T1000 (cell line): ENCODE data around the gene PA2G4.
"Not testable (repeated sequence)": the region's sequence is repeated elsewhere in the genome, so short reads cannot be mapped to it uniquely, and the experiment has no call there.

Experiments
- DNase-seq: peaks from one replicate; lab custom pipeline; 2025; ENCODE audit warnings: mixed read lengths; lab: John Stamatoyannopoulos, UW

The PA2G4 gene

DNA sequence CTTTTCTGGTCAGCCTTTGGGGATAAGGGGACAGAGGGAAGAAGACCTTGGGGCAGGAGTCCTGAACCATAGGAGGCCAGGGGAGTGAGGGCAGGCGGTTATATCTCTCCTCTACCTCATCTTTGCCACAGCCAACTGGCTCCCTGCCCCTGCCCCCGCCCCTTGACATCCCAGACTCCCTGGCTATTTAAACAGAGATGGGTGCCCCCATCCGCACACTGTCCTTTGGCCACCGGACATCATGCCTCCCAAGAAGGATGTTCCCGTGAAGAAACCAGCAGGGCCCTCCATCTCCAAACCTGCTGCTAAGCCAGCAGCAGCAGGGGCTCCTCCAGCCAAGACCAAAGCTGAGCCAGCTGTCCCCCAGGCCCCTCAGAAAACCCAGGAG lies 49.3 kb downstream of the PA2G4 start:
- no peak for DNase-seq

DNA sequence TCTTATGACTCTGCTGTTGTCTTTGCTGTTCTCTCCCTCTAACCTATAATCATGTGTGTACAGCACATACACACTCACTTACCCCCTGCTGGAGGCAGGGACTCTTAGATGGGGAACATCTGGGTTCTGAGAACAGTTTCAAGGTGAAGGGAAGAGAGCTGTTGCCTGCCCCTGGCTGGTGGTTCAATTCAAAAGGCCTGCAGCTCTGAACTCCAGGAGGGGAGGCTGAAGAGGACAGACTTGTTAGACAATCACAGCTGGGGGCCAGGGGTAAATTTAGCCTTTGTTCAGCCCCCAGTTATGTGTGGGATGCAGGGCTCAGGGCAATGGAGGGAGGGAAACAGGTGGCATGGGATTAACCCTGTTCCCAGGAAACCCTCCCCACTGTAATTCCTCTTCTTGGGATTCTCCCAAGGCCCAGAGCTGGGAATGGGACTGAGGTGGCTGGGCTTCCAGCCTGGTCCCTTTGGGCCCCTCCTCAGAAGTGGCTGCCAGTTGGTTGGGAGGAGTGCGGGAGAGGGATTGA lies 50.0 kb downstream of the PA2G4 start:
- no peak for DNase-seq

DNA sequence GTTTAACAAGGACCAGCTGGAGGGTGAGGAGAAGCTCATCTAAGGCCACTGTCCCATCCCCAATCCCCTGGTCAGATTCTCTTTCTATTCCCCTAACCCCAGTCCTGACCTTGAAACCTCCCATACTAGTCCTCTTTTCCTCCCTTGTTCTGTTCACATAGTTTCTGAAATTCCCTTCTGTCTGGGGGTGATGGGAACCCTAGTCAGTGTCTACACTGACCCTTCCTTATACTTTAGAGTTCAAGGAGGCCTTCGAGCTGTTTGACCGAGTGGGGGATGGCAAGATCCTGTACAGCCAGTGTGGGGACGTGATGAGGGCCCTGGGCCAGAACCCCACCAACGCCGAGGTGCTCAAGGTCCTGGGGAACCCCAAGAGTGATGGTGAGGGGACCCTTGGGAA lies 50.5 kb downstream of the PA2G4 start:
- no peak for DNase-seq

DNA sequence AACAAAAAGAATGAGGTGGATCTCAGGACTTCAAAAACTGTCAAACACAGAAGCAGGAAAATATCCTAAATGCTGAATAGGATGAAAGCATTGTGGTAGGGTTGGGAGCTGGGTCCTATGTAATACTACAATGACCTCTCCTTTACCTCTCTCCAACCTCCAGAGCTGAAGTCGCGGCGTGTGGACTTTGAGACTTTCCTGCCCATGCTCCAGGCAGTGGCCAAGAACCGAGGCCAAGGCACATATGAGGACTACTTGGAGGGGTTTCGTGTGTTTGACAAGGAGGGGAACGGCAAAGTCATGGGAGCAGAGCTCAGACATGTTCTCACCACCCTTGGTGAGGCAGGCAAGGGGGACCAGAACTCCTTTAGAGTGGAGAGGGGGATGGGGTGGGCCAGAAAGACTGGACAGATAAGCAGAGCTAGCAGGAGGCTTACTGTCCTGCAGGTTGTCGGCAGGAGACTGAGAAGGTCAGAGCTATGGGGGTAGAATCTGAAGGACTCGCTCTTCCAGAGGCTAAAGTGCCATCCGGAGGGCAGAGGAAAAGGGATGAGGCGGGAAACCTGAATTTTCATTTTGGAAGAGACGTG lies 51.0 kb downstream of the PA2G4 start:
- no peak for DNase-seq

DNA sequence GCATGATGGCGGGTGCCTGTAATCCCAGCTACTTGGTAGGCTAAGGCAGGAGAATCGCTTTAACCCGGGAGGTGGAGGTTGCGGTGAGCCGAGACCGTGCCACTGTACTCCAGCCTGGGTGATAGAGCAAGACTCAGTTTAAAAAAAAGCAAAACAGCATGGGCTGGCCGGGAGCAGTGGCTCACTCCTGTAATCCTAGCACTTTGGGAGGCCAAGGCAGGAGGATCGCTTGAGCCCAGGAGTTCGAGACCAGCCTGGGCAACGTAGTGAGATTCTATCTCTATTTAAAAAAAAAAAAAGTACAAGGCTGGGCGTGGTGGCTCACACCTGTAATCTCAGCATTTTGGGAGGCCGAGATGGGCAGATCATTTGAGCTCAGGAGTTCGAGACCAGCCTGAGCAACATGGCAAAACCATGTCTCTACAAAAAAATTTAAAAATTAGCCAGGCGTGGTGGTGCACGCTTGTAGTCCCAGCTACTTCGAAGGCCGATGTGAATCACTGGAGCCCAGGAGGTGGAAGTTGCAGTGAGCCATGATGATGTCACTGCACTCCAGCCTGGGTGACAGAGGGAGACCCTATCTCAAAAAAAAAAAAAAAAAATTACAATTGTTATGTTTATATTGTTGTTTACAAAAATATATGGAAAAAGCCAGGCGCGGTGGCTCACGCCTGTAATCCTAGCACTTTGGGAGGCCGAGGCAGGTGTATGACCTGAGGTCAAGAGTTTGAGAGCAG lies 52.3 kb downstream of the PA2G4 start:
- DNase-seq: not testable (repeated sequence)

DNA sequence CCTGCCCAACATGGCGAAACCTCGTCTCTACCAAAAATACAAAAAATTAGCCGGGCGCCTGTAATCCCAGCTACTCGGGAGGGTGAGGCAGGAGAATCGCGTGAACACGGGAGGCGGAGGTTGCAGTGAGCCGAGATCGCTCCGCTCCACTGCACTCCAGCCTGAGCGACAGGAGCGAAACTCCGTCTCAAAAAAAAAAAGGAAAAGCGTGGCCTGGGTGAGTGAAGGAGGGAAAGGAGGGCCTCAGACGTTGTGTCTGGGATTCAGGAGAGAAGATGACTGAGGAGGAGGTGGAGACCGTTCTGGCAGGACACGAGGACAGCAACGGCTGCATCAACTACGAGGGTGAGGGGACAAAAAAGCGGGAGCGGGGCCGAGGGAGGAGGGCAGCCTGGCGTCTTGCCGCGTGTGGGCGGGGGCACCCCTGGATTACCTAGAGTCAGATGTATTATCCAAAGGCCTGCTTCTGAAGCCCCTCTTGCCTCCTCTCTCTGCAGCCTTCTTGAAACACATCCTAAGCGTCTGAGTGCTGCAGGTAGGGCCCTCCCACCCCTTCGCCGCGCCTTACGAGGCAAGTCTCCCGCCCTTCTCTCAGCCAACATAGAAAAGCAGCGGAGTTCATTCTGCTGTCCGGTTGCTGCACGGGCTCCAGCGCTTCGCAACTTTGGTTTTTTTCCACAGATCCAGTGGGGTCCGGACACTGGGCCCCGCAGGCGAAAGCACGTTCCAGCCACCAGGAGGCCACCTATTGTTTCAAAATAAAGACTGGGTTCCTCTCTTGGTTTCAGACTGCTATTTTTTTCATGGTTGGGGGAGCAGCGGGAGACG lies 53.1 kb downstream of the PA2G4 start:
- peak; percentile 77 for DNase-seq

DNA sequence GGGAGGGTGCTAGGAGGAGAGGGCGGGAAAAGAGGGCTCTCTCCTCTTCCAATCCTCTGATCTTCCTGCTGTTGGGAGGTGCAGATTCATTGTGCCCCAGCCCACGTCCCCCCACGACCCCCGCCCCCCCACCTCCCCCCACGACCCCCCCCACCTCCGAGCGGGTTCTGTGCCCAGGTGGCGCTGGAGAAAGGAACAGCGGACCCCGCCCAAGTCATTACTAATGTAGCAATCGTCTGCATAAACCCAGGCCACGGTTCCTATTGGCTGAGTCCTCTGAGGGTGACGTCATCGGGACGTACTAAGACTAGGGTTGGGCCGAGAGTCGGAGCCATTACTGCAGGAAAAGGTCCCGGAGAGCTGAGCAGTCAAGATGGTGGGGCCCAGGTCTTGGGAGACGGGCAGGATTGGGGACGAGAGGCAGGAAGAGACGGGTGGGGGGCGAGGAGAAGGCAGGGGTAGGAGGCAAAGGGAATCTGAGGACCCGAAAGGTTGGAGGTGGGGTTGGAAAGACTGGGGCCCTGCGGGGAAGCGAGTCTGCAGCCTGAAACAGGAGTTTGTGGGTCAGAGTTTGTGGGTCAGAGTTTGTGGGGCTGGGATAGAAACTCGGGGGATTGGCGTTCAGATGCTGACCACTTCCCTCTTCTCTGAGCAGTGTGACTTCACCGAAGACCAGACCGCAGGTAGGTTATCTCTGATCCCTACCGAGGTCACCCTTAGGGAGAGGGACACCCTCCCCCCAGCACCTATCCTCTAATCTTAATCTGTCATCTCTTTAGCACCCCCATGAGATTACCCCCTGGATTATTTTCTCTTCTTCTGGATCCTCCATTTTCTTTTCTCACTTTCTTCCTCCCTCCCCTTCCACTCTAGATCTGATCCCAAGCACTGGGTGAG lies 53.9 kb downstream of the PA2G4 start, which contains the start of gene MYL6:
Gene MYL6 (plus strand): TSS at position 331 of the 897 bp plus-strand sequence. CDS start 43 bp downstream, at position 374.
- DNase-seq: peak; percentile 89

DNA sequence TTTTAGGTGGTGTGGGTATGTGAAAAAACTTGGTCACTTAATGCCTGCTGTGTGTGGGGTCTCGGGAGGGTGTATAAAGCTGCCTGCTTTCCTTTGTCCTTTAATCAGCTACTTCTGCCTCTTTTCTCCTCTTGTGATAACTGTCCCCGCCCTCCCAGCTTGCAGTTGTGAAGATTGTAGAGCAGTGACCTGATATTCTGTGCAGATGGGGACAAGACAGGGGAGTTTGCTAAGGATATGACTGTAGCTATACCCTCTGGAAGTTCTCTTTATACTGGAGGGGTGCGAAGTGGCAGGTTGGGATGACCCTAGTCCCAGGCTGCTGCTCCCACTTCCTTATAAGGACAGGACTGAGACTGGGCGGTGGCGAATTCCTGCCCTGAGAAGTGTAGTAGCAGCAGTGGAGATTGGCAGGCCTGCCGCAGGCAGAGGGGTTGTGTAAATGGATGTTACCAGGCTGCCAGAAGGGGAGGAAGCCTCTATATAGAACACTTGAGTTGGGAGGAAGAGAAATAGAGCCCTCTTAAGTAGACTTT lies 54.6 kb downstream of the PA2G4 start:
- DNase-seq: no peak

DNA sequence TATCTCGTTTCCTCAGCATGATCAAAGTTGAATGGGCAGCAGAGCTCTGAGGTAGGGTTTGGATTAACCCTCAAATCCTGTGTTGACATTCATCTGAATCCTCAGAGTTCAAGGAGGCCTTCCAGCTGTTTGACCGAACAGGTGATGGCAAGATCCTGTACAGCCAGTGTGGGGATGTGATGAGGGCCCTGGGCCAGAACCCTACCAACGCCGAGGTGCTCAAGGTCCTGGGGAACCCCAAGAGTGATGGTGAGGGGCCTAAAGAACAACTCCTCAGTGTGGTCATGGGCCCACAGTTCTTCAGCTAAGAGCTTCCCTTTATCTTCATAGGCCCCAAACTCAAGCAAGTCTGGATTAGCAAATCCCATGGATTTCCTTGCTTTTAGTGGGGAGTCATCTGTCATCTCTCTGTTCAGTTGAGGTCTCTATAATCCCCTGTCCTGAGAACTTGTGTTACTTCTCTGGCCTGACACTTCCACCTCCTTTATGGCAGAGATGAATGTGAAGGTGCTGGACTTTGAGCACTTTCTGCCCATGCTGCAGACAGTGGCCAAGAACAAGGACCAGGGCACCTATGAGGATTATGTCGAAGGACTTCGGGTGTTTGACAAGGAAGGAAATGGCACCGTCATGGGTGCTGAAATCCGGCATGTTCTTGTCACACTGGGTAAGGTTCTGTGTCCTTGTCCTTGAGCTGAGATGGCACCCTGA lies 55.3 kb downstream of the PA2G4 start:
- no peak for DNase-seq

DNA sequence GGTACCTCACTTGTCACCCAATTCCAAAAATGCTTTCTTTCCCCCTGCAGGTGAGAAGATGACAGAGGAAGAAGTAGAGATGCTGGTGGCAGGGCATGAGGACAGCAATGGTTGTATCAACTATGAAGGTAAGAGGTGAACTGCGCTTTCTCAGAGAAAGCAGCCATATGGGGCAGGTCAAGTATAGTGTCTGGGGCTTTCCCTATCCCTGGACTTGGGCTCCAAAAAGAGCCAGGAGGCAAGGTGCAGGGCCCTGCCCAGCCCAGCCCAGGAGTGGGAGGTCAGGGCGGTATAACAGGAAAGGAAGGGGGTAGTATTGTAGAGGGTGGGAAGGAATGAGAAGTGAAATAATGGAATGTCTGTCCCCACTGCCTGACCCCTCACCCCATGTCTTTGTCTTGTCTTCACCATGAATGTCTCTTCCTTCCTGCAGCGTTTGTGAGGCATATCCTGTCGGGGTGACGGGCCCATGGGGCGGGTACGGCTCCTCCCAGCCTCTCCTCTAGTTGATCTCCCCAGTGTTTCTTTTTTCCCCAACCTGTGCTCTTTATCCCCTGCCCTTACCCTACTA lies 55.9 kb downstream of the PA2G4 start:
- no peak for DNase-seq

DNA sequence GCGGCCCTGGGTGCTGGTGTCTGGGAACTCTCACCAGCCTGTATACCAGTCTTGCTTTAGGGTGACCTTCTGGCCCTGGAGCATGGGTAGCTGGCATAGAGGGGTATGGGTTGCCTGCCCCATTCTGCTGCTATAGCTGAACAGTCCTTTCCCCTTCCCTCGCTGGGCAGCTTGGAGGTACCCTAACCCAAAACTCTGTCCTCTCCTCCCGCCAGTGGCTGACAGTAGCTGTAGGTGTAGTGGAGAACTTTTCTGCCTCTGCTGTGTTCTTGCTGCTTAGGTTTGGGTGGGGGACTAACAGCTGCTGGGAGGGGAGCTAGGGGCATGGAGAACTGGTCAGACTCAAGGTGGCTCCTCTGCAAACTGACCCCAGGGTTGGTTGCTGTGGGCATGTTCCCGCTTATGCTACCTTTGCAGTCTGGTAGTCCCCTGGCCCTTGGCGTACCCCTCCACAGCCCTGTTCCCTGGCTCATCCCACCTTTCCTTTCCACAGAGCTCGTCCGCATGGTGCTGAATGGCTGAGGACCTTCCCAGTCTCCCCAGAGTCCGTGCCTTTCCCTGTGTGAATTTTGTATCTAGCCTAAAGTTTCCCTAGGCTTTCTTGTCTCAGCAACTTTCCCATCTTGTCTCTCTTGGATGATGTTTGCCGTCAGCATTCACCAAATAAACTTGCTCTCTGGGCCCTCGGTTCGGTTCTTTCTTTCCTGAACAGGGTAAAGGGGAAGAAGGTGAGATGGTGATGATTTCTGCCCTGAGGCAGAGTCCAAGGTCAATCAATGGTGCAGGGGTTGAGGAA lies 56.7 kb downstream of the PA2G4 start:
- DNase-seq: no peak

DNA sequence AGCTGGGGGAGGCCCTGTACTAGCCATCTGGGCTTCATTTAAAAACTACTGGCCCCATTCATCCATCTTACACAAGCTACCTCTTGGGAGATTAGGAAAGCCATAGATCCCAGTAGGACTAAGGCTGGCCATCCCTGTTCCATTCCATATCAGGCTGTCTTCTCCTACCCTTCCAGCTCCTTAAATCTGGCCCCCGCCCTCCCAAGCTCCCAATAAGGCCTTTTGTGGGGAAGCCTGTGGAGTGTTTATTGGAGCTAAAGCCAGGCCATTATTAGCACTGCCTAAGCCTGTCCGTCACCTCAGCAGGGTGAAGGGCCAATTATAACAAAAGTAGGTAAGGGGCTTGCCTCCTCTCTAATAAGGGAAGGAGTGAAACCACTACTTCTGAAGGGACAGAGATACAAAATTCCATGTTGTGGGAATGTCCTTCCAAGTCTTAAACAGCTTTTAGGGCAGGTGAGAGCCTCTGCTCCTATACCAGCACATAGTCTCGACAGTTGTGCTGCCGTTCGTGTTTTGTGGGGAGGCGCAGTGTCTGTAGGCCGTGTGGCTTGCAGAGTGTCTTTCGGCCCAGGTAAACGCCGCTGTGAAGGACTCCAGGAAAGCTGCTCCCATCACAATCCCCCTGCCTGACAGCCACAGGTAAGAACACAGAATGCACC lies 57.5 kb downstream of the PA2G4 start:
- DNase-seq: no peak

DNA sequence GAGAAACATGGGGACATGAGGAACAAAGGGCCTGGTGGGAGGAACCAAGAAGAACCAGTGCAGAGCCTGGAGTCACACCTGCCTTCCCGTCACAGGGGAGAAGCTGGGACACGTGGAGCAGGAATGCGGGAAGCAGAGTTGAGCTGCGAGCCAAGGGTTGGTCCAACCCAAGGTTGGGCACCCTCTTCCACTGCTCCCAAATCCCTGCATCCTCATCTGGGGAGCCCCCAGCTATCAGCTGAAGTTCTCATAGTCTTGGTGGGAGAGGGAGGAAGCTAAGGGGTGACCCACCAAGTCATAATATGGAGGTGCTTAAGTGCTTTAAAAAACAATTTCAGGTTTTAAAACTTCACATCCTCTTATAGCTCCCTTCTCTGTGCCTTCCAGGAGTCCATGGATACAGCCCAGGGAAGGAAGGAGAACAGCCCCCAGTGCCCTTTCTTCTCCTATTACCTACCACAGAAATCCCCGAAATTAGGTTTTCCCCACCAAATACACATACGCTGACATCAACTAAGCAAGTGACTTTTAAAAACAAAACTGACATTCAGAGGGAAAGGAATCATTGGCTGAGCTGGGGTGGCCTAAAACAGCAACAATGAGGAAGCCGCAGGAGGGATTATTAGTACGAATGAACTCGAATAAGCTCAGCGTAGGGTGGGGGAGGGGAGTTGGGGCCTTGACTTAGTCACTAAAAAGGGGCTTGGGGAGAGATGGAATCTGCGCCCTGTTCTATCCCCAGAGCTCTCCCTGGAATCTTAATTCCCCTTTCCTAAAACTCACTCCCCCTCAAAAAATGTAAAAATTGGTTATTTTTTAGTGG lies 58.3 kb downstream of the PA2G4 start:
- no peak for DNase-seq
